Epithelial cell of prostate (primary cell): ENCODE results near the gene RANBP3.
"Not testable (repeated sequence)": the region's sequence is repeated elsewhere in the genome, so short reads cannot be mapped to it uniquely, and the experiment has no call there.

Source experiments
- DNase-seq: peaks from one replicate; pipeline ENCODE4 v3.0.0-alpha.2; 2011; ENCODE audit warnings: low read depth, low spot score
- H3K27ac ChIP-seq: fragments of 450-650 bp; 2 replicates; pipeline ENCODE4 v1.5.1; 2017; ENCODE audit warnings: mild to moderate bottlenecking

The RANBP3 gene

GRCh38 chr19:6007866-6008265 is 29.9 kb upstream of the RANBP3 start:
- no peak for DNase-seq
- H3K27ac ChIP-seq, result no peak overlapping the region

GRCh38 chr19:6006896-6007295 is 29.0 kb upstream of the RANBP3 start:
- no peak for DNase-seq
- no peak overlapping the region for H3K27ac ChIP-seq

- H3K27ac ChIP-seq, DNase-seq: not testable (repeated sequence)
Observed at GRCh38 chr19:6006070-6006446, 28.1 kb upstream of the RANBP3 start.

GRCh38 chr19:6005321-6006069 is 27.6 kb upstream of the RANBP3 start:
- DNase-seq, result no peak
- H3K27ac ChIP-seq, result no peak overlapping the region

GRCh38 chr19:6003976-6004375 is 26.0 kb upstream of the RANBP3 start:
- DNase-seq, result no peak
- H3K27ac ChIP-seq, result no peak overlapping the region

GRCh38 chr19:6002591-6002990 is 24.7 kb upstream of the RANBP3 start:
- no peak overlapping the region for H3K27ac ChIP-seq
- no peak for DNase-seq

- H3K27ac ChIP-seq, result no peak overlapping the region
- DNase-seq, result no peak
Observed at GRCh38 chr19:6000228-6000847, 22.4 kb upstream of the RANBP3 start.

- no peak for DNase-seq
Observed at GRCh38 chr19:5999693-6000092, 21.8 kb upstream of the RANBP3 start.

GRCh38 chr19:5997371-5997770 is 19.4 kb upstream of the RANBP3 start:
- no peak for DNase-seq
- no peak overlapping the region for H3K27ac ChIP-seq

More at GRCh38 chr19:5999693-6000092, 21.8 kb upstream of the RANBP3 start:
- no peak overlapping the region for H3K27ac ChIP-seq

- no peak overlapping the region for H3K27ac ChIP-seq
- no peak for DNase-seq
Observed at GRCh38 chr19:5996623-5997320, 18.8 kb upstream of the RANBP3 start.

- H3K27ac ChIP-seq, result no peak overlapping the region
- no peak for DNase-seq
Observed at GRCh38 chr19:5996102-5996501, 18.2 kb upstream of the RANBP3 start.

- no peak for DNase-seq
- H3K27ac ChIP-seq, result no peak overlapping the region
Observed at GRCh38 chr19:5995606-5996005, 17.7 kb upstream of the RANBP3 start.

GRCh38 chr19:5994405-5995165 is 16.6 kb upstream of the RANBP3 start:
- no peak overlapping the region for H3K27ac ChIP-seq
- DNase-seq, result no peak

- DNase-seq, result no peak
- H3K27ac ChIP-seq, result no peak overlapping the region
Observed at GRCh38 chr19:5993648-5994358, 15.9 kb upstream of the RANBP3 start.

GRCh38 chr19:5993201-5993600 is 15.3 kb upstream of the RANBP3 start:
- no peak overlapping the region for H3K27ac ChIP-seq
- no peak for DNase-seq

GRCh38 chr19:5992756-5993155 is 14.8 kb upstream of the RANBP3 start:
- H3K27ac ChIP-seq, result no peak overlapping the region
- DNase-seq, result no peak

GRCh38 chr19:5991244-5991838 is 13.4 kb upstream of the RANBP3 start:
- no peak overlapping the region for H3K27ac ChIP-seq
- DNase-seq, result no peak

GRCh38 chr19:5990289-5990797 is 12.4 kb upstream of the RANBP3 start:
- H3K27ac ChIP-seq, result no peak overlapping the region
- DNase-seq, result no peak

- no peak for DNase-seq
- H3K27ac ChIP-seq, result no peak overlapping the region
Observed at GRCh38 chr19:5989388-5990074, 11.6 kb upstream of the RANBP3 start.
